ENCODE measurements around the gene COBL. TPM values are rescaled to one million over a fixed set of nuclear protein-coding genes. Genes with fewer than 3 reads are reported as not detected.

Gene COBL
- total RNA-seq, 6 experiments from 2014 or later = 21.5 to 35.9 (median 24.6) TPM

DNA sequence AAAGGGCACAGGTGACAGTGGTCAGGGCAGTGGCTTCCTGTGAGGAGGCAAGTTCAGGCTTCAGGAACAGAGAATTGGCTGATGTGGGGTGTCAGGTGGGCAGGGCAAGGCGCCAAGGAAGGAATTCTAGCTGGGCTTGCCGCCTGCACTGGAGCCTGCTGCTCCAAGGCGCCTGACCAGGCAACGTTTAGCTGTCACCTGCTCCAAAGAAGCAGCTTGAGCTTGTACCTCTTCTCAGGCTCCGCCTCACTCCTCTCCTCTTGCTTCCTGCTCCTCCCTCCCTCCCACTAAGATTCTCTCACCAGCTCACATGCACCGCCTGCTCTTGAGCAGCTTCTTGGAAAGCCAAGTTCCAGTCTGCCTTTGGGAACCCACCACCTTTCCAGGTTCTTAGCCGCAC lies 346.5 kb downstream of the COBL start:
- TF ChIP-seq POLR2A (IDR thresholded peaks at IDR 0.05) = no peak
- TF ChIP-seq, protein P1, sequence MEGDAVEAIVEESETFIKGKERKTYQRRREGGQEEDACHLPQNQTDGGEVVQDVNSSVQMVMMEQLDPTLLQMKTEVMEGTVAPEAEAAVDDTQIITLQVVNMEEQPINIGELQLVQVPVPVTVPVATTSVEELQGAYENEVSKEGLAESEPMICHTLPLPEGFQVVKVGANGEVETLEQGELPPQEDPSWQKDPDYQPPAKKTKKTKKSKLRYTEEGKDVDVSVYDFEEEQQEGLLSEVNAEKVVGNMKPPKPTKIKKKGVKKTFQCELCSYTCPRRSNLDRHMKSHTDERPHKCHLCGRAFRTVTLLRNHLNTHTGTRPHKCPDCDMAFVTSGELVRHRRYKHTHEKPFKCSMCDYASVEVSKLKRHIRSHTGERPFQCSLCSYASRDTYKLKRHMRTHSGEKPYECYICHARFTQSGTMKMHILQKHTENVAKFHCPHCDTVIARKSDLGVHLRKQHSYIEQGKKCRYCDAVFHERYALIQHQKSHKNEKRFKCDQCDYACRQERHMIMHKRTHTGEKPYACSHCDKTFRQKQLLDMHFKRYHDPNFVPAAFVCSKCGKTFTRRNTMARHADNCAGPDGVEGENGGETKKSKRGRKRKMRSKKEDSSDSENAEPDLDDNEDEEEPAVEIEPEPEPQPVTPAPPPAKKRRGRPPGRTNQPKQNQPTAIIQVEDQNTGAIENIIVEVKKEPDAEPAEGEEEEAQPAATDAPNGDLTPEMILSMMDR (IDR thresholded peaks at IDR 0.05) = no peak
- no peak for DNase-seq
- Histone ChIP-seq H3K9me3 (no peaks in the 10 kb centered on the region), H3K4me1 (no peaks in the 10 kb centered on the region), H3K27me3 (no peaks in the 10 kb centered on the region), H3K27ac (no peak overlapping the region), H3K4me3 (no peak overlapping the region), H3K36me3 (no peaks in the 10 kb centered on the region)
- no peak for ATAC-seq
- intact Hi-C loops (cut with DNase I) = no loop called here
- 97% methylated on average over 3 of the region's 7 CpGs for WGBS (ENCODE audit: insufficient coverage, low coverage, low lambda C conversion rate, missing lambda C conversion rate)

Measured in right lobe of liver (tissue), 6 donors.